Measurements from ENCODE around the gene TRPC5OS.

Gene TRPC5OS

GRCh38 chrX:111917591-111917990, 41.6 kb downstream of the TRPC5OS start:
- no peak for DNase-seq (ENCODE audit: low read depth)
- TF ChIP-seq, protein P1, sequence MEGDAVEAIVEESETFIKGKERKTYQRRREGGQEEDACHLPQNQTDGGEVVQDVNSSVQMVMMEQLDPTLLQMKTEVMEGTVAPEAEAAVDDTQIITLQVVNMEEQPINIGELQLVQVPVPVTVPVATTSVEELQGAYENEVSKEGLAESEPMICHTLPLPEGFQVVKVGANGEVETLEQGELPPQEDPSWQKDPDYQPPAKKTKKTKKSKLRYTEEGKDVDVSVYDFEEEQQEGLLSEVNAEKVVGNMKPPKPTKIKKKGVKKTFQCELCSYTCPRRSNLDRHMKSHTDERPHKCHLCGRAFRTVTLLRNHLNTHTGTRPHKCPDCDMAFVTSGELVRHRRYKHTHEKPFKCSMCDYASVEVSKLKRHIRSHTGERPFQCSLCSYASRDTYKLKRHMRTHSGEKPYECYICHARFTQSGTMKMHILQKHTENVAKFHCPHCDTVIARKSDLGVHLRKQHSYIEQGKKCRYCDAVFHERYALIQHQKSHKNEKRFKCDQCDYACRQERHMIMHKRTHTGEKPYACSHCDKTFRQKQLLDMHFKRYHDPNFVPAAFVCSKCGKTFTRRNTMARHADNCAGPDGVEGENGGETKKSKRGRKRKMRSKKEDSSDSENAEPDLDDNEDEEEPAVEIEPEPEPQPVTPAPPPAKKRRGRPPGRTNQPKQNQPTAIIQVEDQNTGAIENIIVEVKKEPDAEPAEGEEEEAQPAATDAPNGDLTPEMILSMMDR (IDR thresholded peaks at IDR 0.05; ENCODE audit: control insufficient read depth, insufficient read depth, low read depth, low read length, missing control alignments): no peak
- H3K4me3 ChIP-seq (ENCODE audit: control insufficient read depth, low read depth, low read length): no peak overlapping the region

DNA sequence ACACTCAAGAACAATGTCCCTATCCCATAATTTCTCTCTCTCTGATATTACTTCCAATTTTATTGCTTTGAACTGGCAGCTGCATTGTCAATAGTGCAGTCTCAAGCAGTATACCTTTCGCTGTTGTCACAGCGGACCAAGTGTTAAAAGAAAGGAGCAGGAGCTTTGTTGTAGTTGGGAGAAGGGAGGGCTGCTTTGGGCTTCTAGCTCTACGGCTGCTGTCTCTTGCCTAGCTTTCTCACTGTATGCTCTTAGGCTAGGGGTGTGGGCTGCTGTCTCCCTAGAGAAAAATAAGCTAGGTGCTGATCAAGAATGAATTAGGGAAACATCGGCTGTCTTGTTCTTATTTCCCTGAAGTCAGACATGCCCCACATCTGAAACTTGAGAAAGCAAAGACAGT, 52.5 kb downstream of the TRPC5OS start:
- no peak overlapping the region for H3K4me3 ChIP-seq (ENCODE audit: control insufficient read depth, low read depth, low read length)
- DNase-seq (ENCODE audit: low read depth): no peak
- TF ChIP-seq, protein P1 (IDR thresholded peaks at IDR 0.05; ENCODE audit: control insufficient read depth, insufficient read depth, low read depth, low read length, missing control alignments): no peak

All from AG09309 (cell line).